ENCODE results near the gene TDRD1.
A peak's percentile ranks its signal among the peaks of the same experiment; 100 is the strongest.
"Not testable (repeated sequence)": the region's sequence is repeated elsewhere in the genome, so short reads cannot be mapped to it uniquely, and the experiment has no call there.

The TDRD1 gene, protein sequence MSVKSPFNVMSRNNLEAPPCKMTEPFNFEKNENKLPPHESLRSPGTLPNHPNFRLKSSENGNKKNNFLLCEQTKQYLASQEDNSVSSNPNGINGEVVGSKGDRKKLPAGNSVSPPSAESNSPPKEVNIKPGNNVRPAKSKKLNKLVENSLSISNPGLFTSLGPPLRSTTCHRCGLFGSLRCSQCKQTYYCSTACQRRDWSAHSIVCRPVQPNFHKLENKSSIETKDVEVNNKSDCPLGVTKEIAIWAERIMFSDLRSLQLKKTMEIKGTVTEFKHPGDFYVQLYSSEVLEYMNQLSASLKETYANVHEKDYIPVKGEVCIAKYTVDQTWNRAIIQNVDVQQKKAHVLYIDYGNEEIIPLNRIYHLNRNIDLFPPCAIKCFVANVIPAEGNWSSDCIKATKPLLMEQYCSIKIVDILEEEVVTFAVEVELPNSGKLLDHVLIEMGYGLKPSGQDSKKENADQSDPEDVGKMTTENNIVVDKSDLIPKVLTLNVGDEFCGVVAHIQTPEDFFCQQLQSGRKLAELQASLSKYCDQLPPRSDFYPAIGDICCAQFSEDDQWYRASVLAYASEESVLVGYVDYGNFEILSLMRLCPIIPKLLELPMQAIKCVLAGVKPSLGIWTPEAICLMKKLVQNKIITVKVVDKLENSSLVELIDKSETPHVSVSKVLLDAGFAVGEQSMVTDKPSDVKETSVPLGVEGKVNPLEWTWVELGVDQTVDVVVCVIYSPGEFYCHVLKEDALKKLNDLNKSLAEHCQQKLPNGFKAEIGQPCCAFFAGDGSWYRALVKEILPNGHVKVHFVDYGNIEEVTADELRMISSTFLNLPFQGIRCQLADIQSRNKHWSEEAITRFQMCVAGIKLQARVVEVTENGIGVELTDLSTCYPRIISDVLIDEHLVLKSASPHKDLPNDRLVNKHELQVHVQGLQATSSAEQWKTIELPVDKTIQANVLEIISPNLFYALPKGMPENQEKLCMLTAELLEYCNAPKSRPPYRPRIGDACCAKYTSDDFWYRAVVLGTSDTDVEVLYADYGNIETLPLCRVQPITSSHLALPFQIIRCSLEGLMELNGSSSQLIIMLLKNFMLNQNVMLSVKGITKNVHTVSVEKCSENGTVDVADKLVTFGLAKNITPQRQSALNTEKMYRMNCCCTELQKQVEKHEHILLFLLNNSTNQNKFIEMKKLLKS

DNA sequence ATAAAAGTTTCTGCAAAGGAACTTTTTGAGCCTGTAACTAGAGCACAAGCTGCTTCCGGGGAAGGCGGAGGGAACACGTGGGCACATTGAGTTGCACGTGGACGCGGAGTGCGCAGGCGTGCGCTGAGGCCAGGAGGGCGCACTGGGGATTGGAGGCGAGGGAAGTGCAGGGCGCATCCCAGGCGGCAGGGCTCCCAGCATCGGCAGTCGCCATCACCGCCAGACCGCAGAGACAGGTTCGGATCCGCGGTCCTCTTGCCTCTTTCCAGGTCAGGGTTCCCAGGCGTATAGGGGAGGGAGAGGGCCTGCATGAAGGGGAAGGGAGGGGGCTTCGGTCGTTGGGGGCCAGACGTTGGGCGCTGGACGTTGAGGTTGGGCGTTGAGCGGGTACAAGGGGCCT, at the start of gene TDRD1:
Gene TDRD1, plus strand, starts transcription at position 206 of the 400 bp plus-strand sequence. CDS start 8,479 bp downstream, outside the sequence.
- no peak for DNase-seq

DNA sequence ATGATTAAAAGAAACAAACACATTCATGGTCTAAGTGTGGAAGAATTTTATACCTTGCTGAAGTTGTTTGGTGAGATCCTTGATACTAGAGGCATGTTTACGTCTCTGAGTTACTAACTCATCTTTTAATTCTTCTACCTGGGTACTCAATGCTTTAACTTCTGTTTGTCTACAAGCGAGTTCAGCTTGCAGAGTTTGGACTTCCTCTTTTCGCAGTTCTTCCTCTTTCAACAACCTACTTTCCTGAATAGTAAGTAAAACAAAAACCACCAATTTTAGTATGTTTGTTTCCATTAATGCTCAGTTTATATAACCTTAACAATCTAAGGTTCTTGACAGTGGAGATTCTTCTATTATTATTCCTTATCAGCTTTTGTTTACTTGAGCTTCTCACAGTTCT, 48.1 kb upstream of the TDRD1 start:
- DNase-seq, result no peak

DNA sequence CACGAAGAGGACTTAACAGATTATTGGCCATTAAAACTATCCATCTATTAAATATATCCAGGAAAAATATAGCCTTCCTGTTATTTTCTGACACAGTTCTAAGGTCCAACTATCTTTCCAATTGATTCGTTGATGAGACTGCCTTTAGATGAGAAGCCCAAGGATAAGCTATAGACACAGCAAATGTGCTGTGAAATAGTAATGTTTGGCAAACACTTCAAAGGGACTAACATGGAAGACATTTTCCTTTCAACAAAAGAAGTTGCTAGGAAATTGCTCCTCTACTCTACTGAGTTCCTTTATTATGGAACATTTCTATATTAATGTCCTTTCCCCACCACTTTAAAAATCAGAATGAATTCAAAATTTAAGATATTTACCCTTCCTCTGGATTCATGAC, 43.7 kb upstream of the TDRD1 start:
- no peak for DNase-seq

DNA sequence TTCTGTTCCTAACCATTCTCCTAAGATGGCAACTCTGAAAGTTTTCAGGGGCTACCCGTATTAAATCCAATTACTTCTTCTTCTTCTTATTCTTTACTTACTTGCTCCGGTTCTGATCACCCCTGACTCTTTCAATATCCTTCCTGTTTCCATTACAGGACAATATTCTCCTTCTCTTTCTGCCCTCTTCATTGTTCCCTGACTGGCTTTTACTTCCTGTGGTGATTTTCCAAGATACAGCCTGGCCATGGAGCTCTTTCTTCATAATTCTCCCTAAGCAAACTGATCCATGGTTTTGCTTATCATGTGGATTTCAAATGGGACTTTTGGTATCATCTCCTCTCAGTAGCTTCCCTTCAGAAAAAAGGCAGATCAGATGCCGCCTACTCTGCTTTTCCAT, 40.6 kb upstream of the TDRD1 start:
- no peak for DNase-seq

DNA sequence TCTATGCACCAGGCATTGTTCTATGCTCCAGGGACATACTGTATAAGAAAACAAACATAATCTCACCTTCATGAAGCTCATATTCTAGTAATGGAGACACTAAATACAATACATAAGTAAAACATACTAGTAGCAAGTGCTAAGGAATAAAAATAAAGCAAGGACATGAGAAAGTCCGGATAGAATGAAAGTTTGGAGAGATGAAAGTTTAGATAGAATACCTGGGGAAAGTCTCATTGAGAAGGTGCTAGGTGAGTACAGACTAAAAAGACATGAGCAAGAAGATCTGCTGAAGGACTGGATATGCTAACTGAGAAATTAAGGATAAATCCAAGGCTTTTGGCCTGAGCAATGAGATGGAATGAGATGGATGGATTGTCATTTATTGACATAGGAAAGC, 39.1 kb upstream of the TDRD1 start:
- DNase-seq, result no peak

DNA sequence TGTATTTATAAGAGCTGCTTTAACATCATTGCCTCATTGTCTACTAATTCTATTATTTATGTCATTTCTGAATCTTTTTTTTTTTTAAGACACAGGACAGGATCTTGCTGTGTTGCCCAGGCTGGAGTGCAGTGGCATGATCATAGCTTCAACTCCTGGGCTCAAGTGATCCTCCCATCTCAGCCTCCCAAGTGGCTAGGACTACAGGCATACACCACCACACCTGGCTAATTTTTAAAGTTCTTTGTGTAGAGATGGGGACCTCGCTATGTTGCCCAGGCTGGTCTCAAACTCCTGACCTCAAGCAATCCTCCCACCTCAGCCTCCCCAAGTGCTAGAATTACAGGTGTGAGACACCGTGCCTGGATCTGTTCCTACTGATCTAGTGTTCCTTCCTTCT, 38.3 kb upstream of the TDRD1 start:
- DNase-seq, result not testable (repeated sequence)

DNA sequence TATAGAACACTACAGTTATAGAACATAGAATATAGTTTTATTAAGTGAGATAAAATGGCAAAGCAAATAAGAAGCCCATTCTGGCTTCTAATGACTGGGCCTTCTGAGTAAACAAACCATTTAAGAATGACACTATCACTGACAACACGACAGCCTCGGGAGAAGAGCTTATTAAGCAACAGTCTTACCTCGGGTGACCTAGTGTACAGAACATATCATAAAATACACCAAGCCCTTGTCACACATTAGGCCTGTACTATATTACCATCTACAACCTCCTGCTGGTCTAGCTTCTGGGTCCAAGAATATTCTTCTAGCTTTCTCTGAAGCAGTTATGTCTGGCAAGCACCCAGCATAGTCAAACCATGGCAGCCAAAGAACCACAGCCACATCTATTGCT, 37.1 kb upstream of the TDRD1 start:
- DNase-seq, result no peak

DNA sequence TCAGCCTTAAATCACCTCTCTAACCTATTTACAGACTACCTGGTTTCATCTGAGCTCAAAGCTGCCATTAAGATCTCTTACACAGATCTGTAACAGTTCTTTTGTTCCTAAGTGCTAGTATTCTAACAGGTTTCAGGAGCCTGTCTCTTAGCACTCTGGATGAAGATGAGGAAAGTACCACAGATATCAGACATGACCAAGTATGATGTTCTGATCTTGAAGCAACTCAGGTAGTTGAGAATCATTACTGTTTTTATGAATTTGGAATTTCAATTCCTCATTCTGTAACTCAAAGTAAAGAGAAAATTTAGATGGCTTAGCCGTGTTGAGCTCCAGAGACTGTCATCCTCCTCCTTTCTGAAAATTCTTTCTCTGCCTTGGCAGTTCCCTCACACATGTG, 36.0 kb upstream of the TDRD1 start:
- DNase-seq, result no peak

DNA sequence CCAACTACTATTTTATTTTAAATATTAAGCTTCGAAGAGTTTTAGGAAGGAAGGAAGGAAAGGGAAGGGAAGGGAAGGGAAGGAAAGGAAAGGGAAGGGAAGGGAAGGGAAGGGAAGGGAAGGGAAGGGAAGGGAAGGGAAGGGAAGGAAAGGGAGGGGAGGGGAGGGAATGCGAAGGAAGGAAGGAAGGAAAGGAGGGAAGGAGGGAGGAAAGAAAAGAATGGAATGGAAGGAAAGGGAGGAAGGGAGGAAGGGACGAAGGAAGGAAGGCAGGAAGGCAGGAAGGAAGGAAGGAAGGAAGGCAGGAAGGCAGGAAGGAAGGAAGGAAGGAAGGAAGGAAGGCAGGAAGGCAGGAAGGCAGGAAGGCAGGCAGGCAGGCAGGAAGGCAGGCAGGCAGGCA, 29.7 kb upstream of the TDRD1 start:
- not testable (repeated sequence) for DNase-seq

DNA sequence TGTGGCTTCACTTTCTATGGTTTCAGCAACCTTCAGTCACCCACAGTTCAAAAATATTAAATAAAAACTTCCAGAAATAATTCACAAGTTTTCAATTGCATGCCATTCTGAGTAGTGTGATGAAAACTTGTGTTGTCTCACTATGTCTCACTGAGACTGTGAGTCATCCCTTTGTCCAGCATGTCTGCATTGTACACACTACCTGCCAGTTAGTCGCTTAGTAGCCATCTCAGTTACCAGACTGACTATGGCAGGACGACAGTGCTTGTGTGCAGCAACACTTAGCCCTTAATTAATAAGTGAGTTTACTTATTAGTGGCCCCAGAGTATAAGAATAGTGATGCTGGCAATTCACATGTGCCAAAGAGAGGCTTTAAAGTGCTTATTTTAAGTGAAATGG, 27.7 kb upstream of the TDRD1 start:
- DNase-seq, result no peak

DNA sequence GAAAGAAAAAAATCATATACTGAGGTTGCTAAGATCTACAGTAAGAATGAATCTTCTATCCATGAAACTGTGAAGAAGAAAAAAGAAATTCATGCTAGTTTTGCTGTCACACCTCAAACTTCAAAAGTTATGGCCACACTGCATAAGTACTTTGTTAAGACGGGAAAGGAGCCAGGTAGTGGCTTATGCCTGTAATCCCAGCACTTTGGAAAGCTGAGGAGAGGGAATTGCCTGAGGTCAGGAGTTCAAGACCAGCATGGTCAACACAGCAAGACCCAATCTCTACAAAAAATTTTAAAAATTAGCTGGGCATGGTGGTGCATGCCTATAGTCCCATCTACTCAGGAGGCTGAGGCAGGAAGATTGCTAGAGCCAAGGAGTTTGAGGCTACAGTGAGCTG, 27.3 kb upstream of the TDRD1 start:
- DNase-seq, result no peak

DNA sequence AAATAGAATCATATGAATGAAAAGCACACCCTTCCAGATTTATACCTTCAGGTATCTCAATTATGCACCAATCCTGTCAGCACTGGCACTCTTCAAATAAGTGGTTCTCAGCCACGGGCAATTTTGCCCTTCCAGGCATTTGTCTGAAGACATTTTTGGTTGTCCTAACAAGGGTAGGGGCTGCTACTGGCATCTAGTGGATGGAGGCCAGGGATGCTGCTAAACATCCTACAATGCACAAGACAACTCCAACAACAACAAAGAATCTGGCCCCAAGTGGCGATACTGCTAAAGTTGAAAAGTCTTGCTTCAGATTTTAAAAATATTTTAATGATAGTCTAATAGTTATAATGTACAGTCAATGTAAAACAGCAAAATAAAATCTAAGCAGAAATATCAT, 21.2 kb upstream of the TDRD1 start:
- no peak for DNase-seq

DNA sequence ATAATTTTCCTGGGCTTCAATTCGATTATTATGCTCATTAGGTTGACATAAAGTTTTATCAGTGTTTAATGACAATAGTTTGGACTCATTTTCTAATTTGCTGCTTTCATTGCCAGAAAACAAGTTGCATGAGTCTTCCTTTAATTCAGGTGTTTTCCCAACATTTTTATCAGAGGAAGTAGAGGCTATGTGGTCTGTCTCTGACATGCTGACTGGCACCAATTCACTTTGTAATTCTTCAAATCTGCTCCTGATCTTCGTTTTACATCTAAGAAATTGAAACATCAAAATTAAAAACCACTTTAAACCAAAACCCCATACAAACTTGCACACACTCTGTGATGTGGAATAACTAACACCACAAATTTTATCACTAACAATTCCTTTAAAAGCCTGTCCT, 16.1 kb upstream of the TDRD1 start:
- no peak for DNase-seq

DNA sequence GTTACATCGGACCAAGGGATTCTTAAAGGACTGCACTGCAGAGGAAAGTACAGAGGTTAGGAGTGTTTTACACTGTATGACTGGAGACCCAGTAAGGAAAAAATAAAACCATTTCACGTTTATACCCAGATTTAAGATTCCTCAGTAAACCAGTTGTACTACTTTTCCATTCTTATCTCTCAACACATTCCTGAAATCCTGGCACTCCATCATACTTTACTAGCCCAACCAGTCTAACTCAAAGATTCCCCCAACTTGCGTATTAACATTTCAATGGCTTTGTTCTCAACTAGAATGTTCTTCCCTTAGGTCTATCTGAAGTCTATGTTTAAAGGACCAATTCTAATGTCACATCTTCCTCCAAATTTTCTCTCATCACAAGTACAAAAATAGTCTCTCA, 13.1 kb upstream of the TDRD1 start:
- DNase-seq, result no peak

DNA sequence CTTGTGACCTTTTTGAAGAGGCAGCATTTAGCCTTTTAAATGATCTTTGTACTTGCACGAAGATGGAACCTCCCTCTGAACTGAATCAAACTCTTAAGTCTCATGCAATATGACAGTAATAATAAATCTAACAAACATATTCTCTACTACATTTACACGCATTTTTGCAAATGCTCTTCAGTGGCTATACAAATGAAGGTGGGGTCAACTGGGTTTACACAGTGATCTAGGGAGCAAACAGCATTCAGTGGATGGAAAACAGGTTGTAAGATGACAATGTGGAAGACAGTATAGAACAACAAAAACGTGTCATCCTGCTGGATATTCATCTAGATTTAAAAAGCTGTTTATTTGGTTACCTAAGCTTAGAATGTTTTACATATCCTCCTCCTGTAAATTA, 12.7 kb upstream of the TDRD1 start:
- no peak for DNase-seq

DNA sequence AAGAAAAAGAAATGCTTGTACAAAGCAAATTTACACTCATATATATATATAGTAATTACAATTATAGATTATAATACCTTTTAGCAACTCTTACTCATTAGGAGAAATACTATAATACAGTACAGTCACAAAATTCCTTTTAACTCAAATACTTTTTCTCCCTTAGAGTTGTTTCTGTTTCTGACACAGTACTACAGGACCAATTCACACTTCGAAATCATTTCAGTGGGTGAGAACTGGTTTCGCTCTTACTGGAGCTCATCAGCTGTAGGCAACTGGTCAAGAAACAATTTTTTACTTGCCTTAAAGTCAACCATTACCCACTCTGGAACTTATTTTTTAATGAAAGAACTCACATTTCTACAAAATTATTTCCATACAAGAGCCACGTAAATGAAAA, 11.2 kb upstream of the TDRD1 start:
- DNase-seq, result no peak

DNA sequence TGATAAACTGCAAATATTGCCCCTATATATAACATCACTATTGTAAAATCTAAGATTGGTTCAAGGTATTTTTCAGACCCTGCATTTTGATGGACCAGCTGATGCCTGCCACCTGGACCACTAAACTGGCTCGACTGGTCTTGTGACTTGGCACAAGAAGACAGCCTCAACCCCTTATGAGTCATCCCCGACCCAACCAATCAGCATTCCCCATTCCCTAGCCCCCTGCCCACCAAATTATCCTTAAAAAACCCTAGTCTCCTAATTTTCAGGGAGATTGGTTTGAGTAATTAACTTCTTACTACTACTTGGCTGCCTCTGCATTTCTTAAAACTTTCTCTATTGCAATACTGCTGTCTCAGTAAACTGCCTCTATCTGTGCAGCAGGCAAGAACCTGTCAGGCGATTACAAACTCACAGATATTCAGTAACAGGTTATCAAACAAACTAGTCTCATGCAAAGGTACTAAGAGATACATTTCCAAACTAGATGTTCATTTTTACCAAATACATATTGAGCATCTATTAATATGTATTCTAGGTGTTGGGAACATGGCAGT, 10.6 kb upstream of the TDRD1 start:
- no peak for DNase-seq

DNA sequence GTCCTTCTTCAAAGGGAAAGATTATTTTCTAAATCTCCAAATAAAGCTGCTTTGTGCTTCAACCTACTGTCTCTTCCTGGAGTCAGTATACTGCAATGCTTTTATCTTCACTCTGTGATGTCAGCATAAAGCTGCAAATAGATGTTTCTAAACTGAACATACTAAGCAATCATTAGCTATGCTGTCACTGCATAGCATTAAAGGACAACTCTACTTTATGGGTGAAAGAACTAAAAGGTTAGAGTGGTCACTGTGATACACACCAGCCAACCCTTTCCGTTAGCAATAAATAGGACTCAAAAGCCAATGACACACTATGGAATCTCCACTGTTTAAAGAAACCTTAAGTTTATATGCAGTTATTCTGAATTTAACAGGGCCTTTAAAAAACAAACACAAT, 6.9 kb upstream of the TDRD1 start:
- DNase-seq, result no peak

DNA sequence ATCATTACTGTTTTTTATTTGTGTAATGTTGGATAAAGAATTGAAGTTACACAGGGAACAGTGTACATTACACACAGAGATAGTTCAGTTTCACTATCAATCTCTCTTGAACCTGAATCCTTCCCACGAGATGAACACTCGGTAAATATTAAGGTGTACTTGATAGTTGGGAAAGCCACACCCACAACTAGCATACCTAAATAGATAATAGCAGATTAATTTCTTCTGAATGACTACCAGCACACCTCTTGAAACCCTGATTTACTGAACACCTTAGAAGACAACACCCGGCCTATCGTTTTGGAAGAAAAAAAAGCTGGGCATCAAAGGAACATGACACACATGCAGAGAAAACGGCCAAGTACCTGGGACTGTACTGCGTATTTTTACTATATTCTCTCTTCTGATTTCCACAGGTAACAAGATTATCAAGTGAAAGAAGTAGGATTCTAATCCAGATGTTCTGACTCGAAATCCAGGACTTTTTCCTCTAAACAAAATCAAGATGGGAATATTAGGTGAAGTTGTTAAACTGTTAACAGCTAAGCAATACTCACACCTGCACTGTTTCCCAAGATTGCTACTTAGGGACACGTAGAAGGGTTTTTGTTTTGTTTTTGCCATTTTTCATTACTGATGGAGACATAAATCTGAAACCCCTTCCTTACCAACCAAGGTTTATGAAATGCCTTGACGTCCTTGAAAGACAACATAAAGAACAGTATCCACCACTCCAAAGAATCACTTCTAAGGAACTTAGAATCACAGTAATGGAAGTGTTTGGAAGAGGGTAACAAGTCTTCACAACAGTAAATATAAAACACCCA, 6.2 kb upstream of the TDRD1 start:
- DNase-seq, result no peak

DNA sequence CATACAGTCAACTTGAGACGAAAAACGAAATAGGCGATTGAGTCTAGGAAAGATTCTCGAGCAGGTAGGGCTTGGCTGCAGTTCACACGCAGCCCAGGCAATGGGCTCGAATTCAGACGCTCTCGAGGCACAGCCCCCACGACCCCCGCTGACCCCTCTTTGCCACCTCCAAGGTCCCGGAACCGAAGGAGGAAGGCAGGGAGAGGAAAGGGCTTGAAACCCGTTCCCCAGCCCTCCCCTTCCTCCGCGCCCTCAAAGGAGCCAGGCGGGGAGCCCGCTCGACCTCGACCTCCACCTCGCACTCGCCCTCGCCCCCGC, 5.6 kb upstream of the TDRD1 start:
- DNase-seq, result no peak

DNA sequence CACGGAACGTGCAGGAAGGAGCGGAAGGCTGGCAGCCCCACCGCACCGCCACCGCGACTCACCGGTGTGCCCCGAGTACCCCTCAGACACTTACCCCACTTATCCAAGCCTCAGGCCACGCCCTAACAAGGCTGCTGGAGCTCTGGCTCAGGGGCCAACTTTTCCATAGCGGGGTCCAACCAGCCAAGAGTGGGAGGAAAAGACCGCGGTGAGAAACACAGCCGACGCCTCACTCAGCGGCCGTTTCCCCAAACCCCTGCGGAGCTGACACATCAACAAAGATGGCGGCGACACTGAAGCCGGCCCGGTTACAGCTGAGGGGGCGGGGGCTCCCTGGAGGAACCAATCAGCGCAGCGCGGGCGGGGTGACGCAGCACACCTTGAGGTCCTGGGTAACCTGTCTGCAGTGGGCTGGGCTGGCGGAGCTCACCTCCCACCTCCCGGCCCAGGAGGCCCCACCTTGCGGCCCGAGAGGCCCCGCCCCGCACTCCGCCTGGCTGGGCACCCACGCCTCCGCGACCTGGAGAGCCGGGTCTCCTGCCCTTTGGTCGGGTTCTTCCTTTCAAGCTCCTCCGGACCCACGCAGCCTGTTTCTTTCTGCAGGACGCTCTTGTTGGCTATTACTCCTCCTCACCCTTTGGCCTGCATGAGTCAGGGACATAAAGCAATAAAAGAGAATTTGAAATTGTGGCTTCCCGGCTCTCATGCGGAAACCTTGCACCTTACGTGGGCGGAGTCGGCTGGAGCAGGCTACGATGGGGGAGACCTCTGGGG, 5.0 kb upstream of the TDRD1 start, which contains the start of gene CCDC186:
Gene CCDC186, minus strand, starts transcription at position 283 of the 774 bp plus-strand sequence. CDS start 10,935 bp downstream, outside the sequence.
- peak; percentile 87 for DNase-seq

Data from NCI-H2171 (cell line).